Midbrain (tissue), 1 donor: ENCODE results near the gene NR5A2.

Source experiments
- DNase-seq: peaks from one replicate; lab custom pipeline; 2025; lab: John Stamatoyannopoulos, UW

The NR5A2 gene

DNA sequence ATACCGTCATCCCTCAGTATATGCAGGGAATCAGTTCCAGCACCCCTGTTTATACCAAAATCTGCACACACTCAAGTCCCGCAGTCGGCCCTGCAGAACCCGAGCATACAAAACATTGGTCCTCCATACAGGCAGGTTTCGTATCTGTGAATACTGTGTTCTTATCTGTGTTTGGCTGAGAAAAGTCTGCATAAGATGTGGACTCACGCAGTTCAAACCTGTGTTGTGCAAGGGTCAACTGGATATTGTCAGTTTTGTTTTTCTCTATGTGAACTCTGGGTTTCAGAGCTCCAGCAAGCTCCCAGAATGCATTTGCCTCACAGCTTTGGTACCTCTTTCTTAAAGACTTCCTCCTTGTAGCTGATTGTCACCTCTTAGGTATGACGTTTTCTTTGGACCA, 100.6 kb downstream of the NR5A2 start:
- no peak for DNase-seq

DNA sequence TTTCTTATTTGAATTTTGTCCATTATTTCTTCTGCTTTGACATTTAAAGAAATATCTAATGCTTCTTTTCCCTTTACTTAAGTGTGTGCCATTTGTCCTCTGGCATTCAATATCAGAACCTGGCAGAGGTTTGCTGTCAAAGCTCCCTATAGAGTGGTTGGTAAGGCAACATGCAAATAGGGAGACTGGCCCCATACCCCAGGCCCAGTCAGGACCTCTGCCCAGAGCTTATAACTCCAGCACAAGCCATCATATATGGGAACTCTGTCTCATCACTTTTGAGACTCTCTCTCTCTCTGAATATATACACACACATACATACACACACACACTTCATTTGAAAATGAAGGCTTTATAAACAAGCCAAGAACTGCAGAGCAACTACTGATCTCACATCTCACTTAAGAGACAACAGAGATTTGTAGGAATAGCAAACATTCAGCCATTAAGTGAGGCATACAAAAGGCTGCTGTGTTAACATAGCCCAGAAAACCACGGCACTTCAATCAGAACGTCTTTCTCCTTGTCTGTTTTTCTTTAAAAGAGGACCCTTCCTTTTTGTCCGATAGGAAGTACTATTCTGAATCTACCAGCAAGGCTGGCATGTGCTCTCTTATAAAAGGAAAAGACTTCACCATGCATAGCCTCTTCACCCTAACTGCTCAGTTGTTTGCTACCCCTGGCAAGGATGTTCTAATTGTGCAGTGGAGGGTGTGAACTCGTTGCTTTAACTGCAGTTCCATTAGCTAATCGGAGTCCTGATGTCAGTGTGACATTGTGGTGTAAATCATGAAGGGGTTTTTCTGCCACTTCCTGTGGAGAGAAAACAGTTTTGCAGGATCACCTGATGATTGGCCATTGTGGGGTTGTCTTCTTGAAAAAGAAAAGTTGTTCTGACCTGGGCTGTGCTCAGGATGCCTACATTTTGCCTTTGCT, 101.7 kb downstream of the NR5A2 start:
- no peak for DNase-seq

DNA sequence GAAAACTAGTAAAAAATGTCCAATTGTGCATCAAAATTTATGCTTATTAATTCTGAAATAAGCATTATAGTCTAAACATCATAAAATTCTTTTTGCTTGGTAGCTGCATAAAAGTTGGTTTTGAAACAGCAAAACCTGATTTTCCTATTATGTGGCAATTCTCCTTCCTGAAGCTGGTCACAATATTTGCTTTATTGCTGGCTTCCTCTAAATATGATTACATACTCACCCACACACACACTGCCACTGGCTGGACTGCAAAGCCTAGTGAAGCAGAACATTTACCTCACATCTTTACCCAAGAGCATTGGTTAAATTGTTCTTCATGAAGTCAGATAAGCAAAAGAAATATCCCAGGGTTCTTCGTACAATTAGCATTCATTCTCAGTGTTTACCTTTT, 103.0 kb downstream of the NR5A2 start:
- DNase-seq = no peak

DNA sequence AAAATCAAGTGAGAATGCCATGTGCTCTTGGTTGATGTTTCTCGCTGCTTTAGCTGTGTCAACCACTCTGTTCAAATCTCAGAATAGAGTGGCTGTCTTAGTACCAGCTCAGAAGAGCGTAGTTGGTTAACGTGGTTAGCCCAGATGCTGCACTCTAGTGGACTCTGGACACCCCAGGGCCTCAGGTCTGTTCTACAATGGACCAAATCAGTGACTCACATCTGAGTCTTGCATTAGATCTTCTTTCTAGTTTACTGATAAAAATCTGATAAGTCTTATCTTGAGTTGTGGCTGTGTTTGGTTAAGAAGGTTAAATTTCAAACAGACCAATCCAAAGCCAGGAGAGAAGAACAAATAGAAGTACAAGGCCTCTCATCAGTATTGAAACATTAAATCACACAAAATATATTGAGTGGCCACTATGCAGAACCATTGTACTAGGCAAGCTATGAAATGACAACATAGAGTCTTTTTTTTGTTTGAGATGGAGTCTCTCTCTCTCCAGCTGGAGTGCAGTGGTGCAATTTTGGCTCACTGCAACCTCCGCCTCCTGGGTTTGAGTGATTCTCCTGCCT, 104.1 kb downstream of the NR5A2 start:
- DNase-seq = no peak

DNA sequence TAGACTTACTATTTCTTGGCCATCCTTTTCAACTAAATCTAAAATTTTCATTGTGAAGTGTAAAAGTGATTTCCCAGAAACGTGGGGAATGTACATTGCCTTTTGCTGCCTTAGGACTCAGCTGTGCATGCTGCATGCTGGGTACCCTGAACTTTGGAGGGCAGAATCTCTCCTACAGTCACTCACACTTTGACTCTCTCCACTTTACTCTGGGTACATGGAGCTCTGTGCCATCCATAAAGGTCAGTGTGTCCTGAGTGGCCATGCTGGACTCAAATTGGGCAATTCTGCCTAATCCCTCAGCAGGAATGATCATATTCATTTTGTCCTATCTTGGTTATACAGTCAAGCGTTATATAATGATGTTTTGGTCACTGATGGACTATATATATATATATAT, 105.6 kb downstream of the NR5A2 start:
- no peak for DNase-seq

DNA sequence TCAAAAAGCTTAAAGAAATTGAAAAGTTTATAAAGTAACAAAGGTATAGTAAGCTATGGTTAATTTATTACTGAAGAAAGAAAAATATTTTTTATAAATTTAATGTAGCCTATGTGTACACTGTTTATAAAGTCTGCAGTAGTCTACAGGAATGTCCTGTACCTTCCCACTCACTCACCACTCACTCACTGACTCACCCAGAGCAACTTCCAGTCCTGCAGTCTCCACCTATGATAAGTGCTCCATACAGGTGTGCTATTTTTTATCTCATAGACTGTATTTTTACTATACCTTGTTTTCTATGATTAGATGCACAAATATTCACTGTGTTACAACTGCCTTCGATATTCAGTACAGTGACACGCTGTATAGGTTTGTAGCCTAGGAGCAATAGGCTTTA, 106.6 kb downstream of the NR5A2 start:
- no peak for DNase-seq

DNA sequence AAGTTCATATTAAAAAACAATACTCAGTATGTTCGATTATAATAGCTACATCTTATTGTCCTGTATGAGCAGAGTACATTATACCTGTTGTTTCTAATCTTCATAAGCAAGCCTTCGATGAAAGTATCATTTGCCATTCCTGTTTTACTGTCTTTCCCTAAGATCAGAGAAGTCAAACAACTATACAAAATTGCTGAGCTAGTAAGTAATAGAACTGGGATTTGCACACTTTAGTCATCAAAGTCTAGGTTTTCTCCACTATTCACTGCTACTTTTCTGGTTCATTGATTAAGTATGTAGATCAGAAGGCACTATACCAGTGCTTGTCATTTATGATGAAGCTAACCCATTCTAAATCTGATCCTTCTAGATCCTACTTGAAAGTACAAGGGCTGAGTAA, 108.9 kb downstream of the NR5A2 start:
- DNase-seq = no peak

DNA sequence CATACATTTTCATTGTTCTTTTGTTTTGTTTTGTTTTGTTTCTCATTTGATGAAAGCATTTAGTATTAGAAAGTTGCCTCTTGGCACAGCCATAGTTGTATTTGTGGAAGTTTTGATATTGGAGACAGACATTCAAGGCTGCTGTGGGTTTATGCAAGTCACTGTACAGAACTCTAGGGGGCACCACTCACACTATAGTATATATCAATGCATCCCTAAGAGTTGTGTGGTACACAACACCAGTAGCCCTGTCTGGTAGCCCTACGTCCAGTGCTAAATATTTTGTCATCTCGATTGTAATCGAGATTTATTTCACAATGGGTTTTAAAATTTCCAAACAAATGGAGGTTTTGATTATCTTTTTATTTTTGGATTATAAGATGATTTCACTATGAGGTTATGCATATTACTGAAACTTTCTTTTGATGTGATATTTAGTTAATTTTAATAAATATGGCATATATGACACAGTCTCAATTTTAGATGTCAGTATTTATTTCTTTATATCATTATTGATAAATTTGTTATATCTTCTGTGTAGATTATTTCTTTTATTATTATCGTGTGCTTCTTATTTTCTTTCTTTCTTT, 112.2 kb downstream of the NR5A2 start:
- no peak for DNase-seq

DNA sequence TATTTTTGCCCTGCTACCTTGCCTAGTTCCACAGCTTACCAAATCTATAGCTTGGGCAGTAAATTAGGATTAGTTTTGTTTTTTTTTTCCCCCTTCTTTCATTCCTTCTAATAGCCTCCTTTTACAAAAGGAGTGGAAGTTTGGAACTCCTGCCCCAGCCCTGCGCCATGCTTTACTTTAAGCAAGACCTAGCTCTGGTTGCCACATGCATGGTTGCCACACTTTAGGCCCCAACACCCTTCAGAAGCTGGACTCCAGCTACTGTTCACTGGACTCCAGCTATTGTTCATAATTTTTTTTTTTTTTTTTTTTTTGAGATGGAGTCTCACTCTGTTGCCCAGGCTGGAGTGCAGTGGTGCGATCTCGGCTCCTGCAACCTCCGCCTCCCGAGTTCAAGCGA, 115.8 kb downstream of the NR5A2 start:
- no peak for DNase-seq

DNA sequence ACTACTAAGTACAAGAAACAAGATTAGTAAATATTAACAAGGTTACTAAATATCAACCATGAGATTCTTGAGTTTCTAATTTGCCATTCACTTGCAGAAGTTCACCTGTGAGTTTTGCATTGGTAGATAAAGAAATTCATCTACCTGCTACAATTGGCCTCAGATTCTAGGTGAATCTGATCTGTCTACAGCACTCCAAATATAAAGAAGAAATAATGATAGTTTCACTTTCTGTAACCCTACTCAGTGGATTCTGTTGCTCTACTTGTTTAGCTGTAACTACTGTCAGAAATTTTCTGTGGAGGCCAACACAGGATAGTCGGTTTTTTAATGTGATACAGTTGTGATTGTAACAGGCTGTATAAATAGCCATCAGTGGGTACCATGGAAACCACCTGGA, 118.6 kb downstream of the NR5A2 start:
- DNase-seq = no peak

DNA sequence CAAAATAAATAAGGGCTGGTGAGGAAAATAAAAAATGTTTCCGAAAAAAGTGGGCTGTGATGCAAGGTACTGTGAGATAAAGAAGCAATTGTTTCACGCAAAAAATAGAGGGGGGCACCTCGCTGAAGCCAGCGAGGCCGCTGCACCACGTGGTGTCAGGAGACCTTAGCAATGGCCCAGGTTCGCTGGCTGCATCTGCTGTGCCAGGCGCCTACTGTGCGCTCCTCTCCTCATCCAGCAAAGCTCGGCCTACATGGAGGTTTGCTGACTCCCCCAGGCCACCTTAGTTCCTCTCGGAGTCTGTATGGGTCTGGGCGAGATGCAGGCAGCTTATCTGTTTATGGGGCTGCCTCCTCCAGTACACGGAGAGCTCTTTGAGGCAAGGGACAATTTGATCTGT, 119.6 kb downstream of the NR5A2 start:
- no peak for DNase-seq

DNA sequence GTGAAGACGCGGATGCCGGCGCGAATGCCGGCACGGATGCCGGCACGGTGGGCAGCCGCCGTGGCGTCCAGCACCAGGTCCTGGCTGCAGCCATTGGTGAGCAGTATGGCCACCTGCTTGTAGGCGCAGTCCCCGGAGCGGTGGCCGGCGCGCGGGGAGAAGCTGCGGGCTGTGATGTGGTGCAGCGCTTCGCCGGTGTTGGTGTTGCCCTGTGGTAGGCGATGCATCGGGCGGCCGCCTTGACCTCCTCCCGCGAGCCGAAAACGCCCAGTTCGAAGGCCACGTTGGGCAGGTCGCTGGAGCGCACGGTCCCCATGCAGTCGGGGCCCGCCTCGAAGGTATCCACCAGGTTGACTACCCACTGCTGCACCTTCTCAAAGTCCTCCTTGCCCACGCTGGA, 120.2 kb downstream of the NR5A2 start:
- no peak for DNase-seq

DNA sequence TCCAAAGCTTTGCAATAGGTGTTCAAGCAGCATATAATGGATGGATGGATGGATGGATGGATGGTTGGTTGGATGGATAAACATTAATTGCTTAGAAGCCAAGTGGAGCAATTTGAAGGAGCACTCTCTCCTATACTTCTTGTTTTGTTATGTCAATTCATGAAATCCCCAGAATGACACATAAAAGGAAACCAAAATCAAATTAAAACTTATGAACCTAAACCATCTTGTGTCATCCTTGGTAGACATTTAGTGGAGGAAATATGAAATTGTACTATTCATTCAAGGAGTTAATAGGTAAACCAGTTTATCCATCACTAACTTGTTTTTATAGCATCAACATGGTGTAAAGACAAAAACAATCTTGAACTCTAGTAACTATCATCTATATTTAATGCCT, 122.5 kb downstream of the NR5A2 start:
- DNase-seq = no peak

DNA sequence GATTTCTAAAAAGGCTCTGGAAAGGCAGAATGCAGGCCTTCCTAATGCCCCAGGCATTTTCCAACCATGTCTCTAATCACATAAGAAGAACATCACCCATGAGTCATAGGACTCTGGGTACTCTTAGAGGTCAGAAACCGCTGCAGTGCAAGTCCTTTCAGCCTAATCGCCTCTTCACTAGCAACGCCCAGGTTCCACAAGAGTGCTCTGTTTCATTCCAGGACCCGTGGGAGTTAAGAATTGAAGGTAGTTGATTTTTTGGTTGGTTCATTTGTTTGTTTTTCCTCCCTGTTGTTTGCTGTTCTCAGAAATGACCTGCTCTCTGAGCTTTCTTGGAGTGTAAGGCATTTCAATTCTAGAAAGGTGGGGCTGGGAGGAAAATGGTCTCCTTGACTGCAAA, 123.2 kb downstream of the NR5A2 start:
- no peak for DNase-seq

DNA sequence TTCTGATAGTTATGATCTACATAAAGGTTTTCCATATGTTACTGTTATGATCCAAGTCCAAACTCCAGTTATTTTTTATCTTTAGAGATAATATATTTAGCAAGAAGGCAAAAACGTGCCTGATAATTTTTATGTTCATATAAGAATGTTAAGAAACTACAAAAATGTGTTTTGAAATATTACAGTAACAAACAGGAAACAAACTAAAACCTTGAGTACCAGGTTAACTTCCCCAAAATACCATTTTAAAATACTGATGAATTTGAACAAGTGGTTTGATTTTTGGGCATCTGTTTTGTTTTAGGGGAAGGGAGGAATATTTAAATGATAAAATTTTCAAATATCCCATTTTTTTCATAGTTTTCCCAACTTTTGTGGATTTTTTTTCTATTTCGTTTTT, 124.8 kb downstream of the NR5A2 start:
- DNase-seq = no peak

DNA sequence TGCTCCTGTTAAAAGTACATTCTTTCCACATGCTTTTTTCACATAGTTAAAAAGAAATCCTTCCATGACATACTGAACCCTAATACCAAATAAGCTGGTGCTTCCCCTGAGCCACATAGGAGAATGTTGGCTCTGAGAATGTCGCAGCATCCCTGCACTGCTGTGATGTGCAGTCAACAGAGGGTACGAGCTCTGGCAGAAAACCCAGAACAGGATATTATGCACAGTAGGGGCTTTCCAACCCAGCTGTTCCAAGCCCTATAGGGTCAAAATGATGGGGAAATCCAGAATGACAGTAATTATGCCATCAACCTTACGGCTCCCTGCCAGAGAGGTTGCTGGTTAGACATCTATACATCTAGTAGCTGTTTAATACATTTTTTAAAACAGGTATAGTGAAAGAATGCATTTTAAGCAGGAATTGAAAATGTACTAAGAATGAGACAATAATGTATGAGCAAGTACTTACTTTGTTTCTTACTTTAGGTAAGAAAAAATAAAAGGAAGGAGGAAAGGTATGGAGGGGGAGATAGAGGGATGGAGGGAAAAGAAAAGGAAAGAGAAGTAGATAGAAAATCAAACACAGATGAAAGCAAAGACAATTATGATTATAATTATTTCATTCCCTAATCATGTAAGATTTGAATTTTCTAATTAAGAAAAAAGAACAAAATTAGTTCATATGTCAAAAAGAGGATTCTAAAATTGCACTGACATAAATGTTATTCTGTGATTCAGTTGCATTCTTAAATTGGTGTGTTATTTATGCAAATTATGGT, 126.0 kb downstream of the NR5A2 start:
- no peak for DNase-seq

DNA sequence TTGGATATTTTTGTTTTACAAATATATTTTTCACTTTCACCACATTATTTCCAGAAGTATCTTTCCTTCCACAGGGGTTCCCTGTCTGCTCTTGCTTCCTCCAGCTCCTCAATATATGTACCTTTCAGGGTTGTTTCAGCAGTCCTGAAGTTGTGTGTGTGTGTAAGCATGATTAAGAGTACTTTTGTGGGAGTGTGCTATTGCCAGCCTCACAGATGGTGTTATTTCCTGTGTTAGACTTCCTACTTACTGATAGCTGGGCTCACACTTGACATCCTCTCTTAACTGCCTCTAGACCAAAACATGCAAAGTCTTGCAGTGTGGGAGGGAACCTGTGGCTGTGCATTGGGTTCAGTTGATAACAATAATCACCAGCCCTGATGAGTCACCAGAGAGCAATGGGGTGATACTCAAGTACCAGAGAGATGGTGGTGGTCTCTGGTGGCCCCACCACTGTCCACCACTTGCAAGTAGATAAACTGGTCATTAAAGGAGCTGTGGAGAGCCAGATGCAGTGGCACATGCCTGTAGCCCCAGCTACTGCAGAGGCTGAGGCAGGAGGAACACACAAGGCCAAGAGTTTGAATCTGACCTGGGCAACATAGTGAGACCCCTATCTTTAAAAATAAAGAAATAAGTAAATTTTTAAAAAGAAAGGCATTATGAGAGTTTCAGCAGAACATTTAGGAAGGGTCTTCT, 126.7 kb downstream of the NR5A2 start:
- DNase-seq = no peak

DNA sequence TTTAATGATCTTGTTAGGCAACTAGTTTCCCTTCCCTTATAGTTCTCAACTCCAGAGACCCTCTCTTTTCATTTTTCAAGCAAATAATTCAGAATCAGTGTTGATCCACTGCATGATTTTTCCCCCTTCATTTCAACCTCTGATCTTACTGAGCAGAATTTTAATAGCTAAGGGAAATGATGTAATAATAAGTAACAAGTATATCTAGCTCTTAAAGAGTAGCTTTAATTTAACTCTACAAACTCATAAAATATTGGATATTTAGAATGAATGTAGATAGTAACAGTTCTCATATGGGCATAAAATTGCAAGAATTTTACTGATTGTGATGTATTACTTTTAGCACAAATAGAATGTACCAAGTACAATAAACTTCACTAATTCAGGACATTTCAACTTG, 130.2 kb downstream of the NR5A2 start:
- no peak for DNase-seq

DNA sequence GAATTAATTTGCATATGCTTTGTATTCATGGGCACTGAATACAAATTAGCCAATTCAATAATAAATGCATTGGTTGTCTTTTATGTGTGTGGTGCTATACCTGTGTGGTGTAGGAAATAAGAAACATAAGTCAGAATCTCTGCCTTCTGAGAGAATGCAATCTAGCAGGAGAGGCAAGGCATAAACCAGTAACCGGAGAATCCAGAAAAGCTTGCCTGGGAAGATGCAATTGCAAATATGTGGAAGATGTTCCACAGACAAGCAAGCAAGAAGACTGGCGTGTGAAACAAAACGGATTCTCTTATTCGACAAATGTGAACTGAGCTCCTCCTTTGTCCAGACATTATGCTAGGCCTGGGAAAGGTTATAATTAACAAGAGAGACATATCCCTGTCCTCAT, 134.3 kb downstream of the NR5A2 start:
- no peak for DNase-seq

DNA sequence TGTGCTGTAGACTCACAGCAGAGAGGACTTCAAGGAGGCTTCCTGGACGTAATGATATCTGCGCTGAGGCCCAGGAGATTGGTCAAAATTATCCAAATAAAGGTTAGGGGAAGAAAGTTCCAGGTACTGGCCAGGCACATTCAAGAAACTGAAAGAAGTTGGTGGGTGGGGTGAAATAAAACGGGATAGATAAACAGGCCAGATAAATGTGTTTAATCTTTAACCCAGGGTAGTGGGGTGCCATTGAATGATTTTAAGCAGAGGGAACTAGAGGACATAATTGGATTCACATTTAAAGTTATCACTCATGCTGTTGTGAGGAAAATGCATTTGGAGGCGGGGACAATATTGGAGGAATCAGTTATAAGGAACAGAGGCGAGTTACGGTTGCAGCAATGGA, 134.7 kb downstream of the NR5A2 start:
- DNase-seq = no peak

DNA sequence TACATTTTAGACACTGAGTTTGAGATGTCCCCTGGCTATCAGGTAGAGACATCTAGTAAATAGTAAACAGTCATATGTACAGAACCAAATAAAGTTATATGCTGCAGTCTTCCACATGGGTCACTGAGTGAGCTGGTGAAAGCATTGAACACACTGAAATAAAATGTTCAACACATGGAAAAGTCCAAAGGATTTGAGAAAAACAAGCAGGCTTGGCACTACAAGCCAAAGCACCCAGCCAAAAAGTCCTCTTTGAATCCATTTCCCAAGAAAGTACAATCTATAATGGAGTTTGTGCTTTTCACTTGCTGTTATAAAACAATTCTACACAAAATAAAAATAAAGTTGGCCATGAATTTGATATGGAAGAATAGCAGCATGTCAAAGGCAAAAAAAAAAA, 135.4 kb downstream of the NR5A2 start:
- DNase-seq = no peak

DNA sequence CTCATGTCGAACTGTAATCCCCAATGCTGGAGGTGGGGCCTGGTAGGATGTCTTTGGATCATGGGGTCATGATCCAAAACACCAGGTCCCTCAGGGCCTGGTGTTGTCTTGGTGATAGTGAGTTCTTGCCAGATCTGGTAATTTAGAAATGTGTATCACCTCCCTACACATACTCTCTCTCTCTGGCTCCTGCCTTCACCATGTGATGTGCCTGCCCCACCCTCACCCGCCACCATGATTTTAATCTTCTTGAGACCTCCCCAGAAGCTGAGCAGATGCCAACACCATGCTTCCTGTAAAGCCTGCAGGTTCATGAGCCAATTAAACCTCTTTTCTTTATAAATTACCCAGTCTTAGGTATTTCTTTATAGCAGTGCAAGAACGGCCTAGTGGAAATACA, 136.4 kb downstream of the NR5A2 start:
- DNase-seq = no peak
